ENCODE measurements around the gene G0S2.
"Not testable (repeated sequence)": the region's sequence is repeated elsewhere in the genome, so short reads cannot be mapped to it uniquely, and the experiment has no call there.

Gene G0S2

DNA sequence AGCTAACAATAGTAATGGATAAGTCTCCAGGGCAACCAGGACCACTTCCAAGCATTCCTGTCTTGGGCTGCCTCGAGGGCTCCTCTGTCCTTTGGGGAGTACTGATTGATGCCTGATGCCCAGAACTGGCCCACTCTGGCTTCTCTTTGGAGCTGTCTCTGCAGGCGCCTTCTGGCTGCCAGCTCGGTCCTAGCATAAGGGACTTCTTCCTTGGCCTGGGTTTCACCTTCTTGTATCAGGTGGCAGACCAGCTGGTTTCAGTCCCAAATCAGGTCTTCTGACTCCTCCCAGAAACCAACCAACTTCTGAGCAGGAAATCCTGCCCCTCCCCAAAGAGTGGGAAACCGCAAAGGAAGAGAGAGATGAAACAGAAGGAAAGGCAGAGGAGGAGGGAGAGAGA, 10.6 kb downstream of the G0S2 start:
- peak in 2 of 6 experiments; percentile 15 to 27 for DNase-seq

DNA sequence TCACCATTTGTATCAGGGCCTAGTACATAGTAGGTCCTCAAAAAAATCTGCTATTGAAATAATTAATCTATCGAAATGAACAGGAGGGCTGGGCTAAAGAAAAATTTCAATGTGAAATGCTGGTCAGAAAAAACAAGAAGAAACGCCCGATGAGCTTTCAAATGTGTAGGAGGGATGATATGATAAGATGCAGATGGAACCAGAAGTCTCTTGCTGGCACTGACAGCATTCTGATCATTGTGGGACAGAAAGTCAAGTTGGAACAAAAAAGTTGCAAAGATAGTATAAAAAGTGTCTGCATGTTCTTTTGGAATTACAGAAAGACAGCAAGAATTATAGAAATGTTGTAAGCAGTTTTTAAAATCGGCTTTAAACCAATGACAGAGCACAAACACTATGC, 11.1 kb downstream of the G0S2 start:
- no peak for DNase-seq

DNA sequence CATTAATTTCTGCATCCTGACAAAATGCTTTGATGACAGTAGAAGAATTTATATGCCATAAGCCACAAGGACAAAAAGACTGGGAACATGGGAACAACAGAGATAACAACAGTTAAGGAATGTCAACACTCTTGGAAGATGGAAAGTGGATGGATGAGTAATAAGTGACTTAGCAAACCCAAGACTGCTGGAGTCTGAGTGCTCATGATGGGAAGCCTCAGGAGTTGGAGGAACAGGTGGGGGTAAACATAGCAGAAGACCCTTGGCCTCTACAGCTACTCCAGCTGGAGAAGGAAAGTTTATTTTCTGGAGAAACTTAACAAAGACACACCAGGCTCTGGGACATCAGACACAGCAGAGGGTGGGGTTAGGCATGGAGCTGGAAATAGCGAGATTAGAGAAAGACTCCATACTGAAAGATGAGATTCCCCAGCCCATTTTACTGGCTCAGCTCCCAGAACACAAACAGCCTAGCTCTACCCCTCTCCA, 13.6 kb downstream of the G0S2 start:
- no peak for DNase-seq

DNA sequence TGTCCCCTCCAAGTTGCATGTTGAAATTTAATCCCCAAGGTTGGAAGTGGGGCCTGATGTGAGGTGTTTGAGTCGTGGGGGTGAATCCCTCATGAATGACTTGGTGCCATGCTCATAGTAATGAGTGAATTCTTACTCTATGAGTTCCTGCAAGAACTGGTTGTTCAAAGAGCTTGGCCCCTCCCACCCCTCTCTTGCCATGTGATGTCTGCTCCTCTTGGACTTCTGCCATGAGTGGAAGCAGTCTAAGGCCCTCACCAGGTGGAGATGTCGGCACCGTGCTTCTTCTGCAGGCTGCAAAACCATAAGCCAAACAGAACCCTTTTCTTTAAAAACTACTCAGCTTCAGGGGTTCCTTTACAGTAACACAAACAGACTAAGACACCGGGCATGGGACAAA, 14.3 kb downstream of the G0S2 start:
- DNase-seq: no peak

DNA sequence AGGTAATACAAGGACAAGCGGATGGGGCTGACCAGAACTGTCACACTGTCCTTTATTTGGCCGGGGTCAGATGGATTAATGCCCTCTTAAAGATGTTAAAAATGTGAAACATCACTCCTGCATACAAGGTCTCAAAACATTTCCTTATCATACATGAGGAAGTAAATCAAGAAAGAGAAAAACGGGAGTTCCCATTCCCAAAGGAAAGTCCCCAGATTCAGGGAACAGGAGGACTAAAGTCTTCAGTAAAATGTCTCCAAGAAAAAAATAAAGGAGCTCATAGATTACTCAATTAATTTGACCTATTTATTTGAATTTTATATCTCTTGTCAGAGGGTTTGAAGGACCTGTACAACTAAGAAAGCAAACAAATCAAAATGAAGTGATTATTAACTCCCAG, 16.0 kb downstream of the G0S2 start:
- DNase-seq: no peak

DNA sequence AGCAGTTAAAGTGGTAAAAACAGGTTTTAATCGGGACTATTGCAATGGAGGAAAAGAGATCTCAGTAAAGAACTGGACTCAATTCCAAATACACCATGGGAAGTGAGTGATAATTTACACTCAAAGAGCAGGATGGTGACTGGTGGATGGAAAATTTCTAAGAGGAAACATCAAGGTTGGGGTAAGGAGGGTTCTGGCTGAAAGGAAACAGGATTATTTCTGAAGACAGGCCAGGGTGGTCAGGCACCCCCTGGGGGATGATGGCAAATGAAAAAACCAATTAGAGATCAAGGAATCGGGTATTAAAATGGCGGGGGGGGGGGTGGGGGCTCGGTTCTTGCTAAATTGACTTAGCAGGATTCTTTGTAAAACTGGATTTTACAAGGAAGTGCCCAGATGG, 17.1 kb downstream of the G0S2 start:
- no peak for DNase-seq

DNA sequence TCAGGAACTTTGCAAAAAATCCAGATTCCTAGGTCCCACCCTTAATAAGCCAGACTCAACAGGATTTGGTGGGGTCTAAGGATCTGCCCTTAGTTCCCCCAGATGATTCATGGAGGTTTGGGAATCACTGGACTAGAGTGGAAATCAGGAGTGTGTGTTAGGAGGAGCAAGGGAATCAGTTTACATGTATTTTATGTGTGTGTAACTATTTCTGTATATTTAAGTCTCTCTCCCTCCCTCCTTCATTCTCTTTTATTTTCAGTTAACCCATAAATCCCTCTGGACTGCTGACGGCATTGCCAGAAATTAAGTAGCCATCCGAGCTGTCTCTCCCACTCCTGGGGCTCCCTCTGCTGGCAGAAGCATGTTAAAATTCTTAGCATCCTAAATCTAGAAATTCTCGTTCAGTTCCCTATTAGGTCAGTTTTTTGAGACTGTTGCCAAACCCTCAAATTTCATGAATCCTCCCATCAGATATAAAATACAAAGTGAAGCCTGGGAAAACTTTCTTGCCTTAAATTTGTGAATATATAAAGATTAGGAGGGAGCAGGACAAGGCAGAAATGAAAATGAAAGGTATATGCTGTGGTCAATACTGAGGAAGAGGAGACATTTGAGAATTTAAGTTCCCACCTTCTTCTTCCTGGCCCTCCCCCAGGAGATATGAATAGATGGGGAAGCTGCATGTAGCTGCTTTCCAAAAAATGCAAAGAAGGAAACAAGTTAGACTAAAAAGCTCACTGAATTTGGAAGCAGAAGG, 17.7 kb downstream of the G0S2 start:
- DNase-seq: peak in 5 of 6 experiments; percentile 33 to 70 (median 52)

DNA sequence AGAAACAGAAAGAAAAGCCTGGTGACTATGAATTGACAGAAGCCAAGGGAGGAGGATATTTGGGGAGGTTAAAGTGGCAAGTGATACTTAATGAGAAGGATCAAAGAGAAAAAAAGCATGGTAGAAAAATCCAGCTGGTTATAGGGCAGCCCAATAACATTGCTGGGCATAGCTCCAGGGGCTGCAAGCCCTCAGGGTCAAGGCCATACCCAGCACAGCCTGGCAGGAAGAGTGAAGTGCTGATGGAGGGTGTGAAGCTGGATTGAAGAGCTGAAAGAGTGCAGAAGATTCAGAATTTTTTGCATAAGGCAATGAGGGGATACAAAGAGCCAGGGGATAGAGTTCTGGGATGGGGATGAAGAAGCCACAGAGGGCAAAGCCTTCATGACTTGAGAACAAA, 21.5 kb downstream of the G0S2 start:
- no peak for DNase-seq

DNA sequence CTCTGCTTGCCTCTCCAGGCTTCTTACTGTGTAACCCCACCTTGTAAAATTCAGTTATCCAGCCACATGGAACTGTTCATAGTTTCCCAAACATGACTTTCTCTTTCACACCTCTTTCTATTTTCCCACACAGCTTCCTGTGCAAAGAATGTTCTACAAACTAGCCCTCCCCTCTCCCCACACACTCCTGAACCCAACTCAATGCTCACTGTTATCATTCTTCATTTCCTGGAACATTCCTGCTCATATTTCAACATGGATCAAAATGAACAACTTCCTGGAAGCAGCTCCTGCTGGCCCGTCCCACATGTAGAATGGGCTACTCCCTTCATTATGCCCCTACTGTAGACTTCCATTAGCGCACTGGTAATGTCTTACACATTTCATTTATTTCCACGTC, 21.9 kb downstream of the G0S2 start:
- no peak for DNase-seq

DNA sequence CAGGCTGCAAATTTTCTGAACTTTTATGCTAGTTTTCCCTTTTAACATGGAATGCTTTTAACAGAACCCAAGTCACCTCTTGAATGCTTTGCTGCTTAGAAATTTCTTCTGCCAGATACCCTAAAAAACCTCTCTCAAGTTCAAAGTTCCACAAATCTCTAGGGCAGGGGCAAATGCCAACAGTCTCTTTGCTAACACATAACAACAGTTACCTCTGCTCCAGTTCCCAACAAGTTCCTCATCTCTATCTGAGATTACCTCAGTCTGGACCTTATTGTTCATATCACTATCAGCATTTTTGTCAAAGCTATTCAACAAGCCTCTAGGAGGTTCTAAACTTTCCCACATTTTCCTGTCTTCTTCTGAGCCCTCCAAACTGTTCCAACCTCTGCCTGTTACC, 25.5 kb downstream of the G0S2 start:
- DNase-seq: not testable (repeated sequence)

DNA sequence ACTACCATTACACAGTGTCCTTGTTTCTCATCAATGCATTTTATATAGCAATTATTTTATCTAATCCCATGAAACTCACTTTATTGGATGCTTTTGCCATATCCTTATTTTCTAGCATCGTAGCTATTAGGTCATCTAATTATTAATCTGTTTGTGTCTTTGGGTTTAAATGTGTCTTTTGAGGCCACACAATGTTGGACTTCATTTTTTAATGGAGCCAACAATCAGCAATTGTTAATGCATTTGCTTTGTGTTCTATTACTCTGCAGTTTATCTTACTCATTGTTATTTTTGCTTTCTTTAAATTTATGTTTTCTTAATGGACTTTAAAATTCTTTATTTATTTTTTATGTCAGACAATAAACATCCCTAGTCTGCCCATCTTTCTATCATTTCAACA, 27.6 kb downstream of the G0S2 start:
- no peak for DNase-seq

DNA sequence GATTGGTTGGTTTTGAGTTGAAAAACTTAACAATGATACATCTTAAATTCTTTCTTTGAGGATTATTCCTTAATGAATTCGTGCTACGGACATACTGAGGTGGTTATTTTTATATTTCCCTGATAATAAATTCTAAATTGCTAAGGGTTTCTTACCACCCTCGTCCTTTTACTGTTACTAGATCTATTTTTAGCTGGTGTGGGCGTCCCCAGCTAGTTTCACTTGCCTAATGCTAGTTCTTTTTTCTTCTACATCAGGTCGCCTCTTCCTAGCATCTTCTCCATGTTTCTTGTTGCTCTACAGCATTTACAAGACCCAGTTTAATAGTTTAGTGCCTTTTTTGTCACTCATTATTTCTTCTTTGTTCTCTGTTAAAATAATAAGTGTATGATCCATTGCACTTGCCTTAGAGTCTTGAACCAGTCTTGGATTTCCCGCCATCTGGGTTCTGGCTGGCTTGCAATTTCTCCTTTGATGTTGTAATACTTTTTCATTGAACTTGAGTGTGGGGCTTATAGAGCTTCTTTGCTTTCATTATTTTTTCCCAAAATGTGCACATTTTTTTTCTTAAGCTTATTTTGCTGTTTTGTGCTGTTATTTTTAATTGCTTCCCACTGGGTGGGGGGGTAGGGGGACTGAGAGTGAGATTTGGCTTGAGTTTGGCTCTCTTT, 28.8 kb downstream of the G0S2 start:
- DNase-seq: no peak

DNA sequence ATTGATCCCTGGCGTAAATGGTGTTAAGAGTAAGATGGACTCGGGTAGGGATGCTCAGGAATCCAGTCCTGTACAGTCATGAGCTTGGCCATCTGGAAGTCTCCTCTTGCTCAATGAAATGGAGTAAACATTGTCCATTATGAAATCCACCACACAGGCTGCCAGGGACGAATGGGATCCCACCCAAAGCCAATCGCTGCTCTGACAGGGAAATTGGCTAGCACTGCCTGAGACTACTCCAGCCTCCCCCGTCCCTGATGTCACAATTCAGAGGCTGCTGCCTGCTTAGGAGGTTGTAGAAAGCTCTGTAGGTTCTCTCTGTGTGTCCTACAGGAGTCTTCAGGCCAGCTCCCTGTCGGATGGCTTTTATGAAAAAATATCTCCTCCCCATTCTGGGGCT, 29.4 kb downstream of the G0S2 start, which contains the start of gene HSD11B1:
Gene HSD11B1 (plus strand): TSS at position 263 of the 400 bp plus-strand sequence. CDS start 97 bp downstream, at position 360.
- DNase-seq: no peak

DNA sequence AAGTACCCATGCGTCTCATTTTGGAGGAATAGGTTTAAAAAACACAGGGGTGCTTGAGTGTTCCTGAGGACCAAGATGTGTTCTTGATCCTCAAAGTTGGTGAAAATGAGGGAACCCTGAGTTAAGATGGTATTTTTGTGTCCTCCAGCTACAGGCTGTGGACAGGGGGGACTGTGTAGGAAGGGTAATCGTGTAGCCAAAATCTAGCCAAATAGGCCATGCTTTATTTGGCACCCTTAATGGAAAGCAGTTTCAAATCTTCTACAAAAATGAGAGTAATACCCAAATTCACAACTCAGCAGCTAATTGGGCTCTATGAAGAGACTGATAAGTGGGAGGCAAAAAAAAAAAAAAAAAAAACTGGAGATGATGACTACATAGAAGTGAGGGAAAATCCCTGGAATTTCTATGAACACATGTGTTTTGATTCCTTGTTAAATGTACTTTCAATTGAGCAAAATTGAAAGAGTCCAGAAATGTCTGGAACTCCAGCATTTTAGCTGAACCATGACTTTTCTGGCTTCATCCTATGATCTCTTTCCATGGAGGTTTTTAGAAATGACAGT, 29.9 kb downstream of the G0S2 start:
- DNase-seq: no peak

DNA sequence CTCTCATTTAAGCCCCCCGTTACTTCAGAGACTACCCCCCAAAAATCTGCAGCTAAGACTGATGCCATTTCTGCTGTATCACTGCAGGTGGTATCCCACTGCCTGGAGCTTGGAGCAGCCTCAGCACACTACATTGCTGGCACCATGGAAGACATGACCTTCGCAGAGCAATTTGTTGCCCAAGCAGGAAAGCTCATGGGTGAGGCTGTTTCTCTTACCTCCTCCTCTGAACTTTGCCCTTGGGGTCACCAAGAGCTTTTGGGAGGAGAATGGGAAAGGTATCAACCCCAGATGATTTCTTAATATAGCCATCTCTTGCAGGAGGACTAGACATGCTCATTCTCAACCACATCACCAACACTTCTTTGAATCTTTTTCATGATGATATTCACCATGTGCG, 31.4 kb downstream of the G0S2 start:
- no peak for DNase-seq

DNA sequence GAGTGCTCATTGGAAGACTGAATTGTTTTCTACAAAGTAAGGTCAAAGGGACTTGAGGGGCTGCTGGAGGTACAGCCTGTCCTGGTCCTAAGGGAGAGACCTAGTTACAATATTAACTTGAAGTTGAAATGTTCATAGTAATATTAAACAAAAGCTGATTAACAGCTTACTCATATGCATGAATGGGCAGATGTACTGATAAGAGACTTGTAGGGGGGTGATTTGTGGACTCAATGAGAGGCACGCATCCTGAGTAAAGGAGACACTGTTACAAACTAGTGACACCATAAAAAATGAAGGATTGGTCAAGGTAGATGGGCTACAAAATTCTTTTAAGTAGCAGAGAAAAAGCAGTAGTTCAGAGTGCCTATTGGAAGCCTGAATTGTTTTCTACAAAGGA, 32.1 kb downstream of the G0S2 start:
- no peak for DNase-seq

DNA sequence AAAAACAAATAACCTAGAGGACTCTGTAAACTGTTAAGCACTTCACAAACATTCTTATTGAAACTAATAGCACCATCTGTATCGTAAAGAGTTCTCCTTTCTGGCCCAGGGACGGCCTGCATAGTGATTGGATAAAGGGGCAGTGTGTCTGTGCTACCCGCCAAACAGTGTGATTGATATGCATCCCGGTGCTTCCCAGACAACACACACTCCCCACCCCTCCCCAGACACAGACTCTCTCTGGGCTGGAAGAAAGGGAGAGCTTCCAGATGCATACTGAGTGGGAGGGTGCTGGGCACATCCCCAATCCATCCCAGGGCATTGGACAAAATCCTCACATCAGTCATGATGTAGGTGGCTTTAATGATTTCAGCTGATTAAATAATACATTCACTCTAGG, 33.1 kb downstream of the G0S2 start:
- DNase-seq: no peak

DNA sequence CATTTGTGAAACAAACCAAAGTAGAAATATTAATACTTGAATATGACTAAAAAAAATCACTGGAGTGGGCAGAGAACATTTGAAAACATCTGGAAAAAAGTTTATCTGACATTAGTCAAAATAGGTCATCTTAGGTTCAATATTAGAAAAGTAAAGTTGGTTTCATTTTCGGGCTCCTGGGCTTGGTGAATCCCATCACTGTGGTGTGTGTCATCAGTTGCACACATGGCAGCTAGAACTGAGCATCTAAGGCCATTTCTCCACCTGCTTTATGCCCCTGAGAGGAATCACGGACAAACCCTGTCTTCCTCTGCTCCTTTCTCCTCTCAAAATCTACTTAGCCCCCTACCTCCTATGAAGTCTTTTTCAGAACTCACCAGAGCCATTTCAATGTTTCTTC, 34.9 kb downstream of the G0S2 start:
- no peak for DNase-seq

DNA sequence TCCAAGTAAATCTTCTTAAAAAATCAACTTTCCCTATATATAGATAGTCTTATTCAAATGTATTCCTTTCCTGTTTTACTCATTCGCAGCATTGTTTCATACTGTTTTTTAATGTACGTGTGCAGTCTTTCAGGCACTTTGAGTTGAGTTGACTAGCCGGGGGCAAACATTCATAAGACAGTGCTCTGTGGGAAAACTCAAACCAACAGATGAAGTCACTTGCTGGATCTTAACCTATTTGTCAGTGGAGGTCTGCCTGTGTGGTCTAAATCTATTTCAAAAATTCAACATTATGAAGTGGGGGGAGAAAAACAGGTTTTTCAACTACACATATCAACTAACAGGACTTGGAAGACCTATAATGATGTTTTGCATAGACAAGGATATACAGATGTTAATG, 35.6 kb downstream of the G0S2 start:
- no peak for DNase-seq

DNA sequence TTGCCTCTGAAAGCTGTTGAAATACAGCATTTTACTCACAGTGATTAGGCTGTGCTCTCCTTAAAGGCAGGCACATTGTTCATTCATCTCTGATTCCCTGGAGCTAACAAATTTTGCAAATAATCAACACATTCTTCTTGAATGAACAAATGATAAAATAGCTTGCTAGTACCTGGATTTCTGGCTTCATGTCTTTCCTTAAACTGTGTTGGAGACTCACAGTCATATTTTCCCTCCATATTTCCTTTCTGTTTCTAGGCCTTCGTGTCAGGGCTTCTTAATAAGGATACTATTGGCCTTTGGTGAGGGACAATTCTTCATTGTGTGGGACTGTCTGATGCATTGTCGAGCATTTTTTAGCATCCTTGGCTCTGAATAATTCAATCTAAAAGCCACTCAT, 39.1 kb downstream of the G0S2 start:
- no peak for DNase-seq

DNA sequence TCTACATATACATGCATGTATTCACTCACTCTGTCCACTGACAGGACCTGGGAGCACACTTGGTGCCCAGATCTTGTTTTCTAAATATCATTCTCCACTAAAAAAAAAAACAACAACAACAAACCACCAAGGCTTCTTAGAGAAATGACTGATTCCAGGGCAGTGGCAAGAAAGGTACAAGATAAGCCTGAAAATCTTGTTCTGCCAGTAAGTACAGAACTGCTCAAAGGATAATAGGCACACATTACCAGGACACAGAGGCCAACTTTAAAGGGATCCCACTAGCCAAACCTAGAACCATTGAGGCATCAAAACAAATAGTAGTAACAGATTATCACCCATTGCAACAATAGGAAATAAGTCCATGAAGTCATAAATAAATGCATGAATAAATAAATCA, 40.1 kb downstream of the G0S2 start:
- no peak for DNase-seq

DNA sequence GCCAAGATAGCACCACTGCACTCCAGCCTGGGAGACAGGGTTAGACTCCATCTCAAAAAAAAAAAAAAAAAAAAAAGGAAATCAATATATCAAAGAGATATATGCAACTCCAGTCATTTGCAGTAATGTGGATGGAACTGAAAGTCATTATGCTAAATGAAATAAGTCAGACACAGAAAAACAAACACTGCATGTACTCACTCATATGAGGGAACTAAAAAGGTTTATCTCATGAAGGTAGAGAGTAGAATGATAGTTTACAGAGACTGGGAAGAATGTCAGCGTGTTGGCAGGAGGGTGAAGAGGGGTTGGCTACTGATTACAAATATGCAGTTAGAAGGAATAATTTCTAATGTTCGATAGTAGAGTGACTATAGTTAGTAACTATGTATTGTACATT, 42.6 kb downstream of the G0S2 start:
- DNase-seq: no peak

DNA sequence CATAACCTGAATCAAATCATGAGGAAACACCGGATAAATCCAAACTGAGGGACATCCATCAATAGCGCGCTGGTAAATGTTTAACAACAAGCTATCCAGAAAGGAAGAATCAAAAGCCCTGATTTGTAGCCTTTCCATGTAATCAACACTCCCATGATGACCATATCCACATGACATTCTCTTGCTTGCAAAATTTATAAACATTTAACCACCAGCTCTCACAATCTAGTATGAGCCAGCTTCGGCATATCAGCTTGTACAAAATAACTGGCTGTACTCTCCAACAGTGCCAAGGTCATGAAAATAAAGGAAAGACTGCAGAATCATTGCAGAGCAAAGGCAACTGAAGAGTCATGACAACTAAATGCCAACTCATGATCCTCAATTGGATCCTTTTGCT, 45.1 kb downstream of the G0S2 start:
- no peak for DNase-seq

DNA sequence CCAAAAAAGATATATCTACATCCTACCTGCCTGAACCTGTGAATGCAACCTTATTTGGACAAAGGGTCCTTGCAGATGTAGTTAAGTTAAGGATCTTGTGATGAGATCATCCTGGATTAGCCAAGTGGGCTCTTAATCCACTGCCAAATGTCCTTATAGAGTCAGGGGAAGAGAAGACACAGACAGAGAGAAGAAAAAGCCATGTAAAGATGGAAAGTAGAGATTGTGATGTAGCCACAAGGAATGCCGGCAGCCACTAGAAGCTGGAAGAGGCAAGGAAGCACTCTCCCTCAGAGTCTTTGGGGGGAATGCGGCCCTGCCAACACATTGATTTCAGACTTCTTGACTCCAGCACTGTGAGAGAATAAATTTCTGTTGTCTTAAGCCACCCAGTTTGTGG, 45.6 kb downstream of the G0S2 start:
- DNase-seq: no peak

All from stimulated activated naive CD4-positive, alpha-beta T cell (primary cell).